ENCODE data around the gene LMOD2.

The LMOD2 gene

DNA sequence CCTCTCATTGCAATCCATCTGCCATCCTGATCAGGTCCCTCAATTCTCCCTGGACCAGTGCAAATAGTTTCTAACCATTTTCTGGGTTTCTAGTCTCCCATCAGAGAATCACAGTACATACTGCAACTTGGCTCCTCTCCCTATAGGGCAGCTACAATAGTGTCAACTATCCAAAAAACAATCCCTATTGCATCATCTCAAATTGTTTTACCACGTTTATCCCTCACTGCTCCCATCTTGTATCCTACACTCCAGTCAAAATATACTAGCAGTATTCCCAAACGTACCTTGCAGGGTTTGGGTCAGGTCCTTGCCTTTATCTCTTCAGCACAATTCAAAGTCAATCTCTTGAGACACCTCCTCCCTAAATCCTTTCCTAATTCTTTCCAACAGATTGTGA is 30.4 kb upstream of the LMOD2 start (continued):
- TF ChIP-seq, protein P1, sequence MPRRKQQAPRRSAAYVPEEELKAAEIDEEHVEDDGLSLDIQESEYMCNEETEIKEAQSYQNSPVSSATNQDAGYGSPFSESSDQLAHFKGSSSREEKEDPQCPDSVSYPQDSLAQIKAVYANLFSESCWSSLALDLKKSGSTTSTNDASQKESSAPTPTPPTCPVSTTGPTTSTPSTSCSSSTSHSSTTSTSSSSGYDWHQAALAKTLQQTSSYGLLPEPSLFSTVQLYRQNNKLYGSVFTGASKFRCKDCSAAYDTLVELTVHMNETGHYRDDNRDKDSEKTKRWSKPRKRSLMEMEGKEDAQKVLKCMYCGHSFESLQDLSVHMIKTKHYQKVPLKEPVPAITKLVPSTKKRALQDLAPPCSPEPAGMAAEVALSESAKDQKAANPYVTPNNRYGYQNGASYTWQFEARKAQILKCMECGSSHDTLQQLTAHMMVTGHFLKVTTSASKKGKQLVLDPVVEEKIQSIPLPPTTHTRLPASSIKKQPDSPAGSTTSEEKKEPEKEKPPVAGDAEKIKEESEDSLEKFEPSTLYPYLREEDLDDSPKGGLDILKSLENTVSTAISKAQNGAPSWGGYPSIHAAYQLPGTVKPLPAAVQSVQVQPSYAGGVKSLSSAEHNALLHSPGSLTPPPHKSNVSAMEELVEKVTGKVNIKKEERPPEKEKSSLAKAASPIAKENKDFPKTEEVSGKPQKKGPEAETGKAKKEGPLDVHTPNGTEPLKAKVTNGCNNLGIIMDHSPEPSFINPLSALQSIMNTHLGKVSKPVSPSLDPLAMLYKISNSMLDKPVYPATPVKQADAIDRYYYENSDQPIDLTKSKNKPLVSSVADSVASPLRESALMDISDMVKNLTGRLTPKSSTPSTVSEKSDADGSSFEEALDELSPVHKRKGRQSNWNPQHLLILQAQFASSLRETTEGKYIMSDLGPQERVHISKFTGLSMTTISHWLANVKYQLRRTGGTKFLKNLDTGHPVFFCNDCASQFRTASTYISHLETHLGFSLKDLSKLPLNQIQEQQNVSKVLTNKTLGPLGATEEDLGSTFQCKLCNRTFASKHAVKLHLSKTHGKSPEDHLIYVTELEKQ (tag by site-specific recombination; IDR thresholded peaks at IDR 0.05; ENCODE audit: borderline replicate concordance) = no peak
- TF ChIP-seq ZFHX2 (tag by site-specific recombination; conservative IDR thresholded peaks at IDR 0.05) (no peak), MEIS1 (CRISPR knock-in tag; IDR thresholded peaks at IDR 0.05; ENCODE audit: borderline replicate concordance) (no peak), ZNF274 (IDR thresholded peaks at IDR 0.05; ENCODE audit: low read length) (no peak), ZNF274 (tag by site-specific recombination; IDR thresholded peaks at IDR 0.05; ENCODE audit: borderline replicate concordance) (no peak), ZNF621 (tag by site-specific recombination; IDR thresholded peaks at IDR 0.05) (no peak)
- TF ChIP-seq, protein P2, sequence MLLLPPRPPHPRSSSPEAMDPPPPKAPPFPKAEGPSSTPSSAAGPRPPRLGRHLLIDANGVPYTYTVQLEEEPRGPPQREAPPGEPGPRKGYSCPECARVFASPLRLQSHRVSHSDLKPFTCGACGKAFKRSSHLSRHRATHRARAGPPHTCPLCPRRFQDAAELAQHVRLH (tag by site-specific recombination; IDR thresholded peaks at IDR 0.05) = no peak
- TF ChIP-seq, protein P3, sequence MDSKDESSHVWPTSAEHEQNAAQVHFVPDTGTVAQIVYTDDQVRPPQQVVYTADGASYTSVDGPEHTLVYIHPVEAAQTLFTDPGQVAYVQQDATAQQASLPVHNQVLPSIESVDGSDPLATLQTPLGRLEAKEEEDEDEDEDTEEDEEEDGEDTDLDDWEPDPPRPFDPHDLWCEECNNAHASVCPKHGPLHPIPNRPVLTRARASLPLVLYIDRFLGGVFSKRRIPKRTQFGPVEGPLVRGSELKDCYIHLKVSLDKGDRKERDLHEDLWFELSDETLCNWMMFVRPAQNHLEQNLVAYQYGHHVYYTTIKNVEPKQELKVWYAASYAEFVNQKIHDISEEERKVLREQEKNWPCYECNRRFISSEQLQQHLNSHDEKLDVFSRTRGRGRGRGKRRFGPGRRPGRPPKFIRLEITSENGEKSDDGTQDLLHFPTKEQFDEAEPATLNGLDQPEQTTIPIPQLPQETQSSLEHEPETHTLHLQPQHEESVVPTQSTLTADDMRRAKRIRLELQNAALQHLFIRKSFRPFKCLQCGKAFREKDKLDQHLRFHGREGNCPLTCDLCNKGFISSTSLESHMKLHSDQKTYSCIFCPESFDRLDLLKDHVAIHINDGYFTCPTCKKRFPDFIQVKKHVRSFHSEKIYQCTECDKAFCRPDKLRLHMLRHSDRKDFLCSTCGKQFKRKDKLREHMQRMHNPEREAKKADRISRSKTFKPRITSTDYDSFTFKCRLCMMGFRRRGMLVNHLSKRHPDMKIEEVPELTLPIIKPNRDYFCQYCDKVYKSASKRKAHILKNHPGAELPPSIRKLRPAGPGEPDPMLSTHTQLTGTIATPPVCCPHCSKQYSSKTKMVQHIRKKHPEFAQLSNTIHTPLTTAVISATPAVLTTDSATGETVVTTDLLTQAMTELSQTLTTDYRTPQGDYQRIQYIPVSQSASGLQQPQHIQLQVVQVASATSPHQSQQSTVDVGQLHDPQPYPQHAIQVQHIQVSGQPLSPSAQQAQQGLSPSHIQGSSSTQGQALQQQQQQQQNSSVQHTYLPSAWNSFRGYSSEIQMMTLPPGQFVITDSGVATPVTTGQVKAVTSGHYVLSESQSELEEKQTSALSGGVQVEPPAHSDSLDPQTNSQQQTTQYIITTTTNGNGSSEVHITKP (tag by site-specific recombination; IDR thresholded peaks at IDR 0.05) = no peak

DNA sequence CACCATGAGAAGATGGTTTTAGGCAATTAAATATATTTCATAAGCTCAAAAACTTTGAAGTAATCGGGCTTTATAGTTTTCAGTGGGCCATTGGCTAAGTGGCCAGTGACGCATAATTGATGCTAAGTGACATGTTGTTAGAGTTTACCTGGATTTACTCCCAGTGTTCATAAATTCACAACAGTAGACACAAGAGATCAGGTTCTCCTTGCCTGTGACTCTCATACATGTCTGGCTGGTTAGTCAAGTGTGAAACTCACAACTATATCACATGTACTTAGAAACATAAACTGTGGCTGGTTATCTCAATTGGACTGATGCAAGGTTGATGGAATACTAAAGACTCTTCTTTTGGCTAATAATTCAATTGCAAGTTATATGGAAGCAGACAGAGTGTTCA is 27.8 kb upstream of the LMOD2 start:
- POLR2A ChIA-PET = no interaction called here
- TF ChIP-seq ZNF548 (tag by site-specific recombination; IDR thresholded peaks at IDR 0.05) (no peak), ZNF292 (tag by site-specific recombination; IDR thresholded peaks at IDR 0.05; ENCODE audit: borderline replicate concordance, low read depth) (no peak), ZNF311 (tag by site-specific recombination; IDR thresholded peaks at IDR 0.05; ENCODE audit: borderline replicate concordance) (no peak), ZNF140 (tag by site-specific recombination; IDR thresholded peaks at IDR 0.05) (no peak), ZFHX2 (tag by site-specific recombination; conservative IDR thresholded peaks at IDR 0.05) (no peak), ZNF335 (tag by site-specific recombination; conservative IDR thresholded peaks at IDR 0.05) (no peak), ZNF777 (tag by site-specific recombination; IDR thresholded peaks at IDR 0.05; ENCODE audit: borderline replicate concordance) (no peak), ZNF354C (tag by site-specific recombination; IDR thresholded peaks at IDR 0.05; ENCODE audit: borderline replicate concordance, low read depth) (no peak), HOXC10 (CRISPR knock-in tag; IDR thresholded peaks at IDR 0.05) (no peak), ZNF146 (tag by site-specific recombination; IDR thresholded peaks at IDR 0.05) (no peak), ZNF10 (tag by site-specific recombination; IDR thresholded peaks at IDR 0.05) (no peak), ZBTB7A (tag by site-specific recombination; IDR thresholded peaks at IDR 0.05; ENCODE audit: low read depth) (no peak)
- TF ChIP-seq, protein P4, sequence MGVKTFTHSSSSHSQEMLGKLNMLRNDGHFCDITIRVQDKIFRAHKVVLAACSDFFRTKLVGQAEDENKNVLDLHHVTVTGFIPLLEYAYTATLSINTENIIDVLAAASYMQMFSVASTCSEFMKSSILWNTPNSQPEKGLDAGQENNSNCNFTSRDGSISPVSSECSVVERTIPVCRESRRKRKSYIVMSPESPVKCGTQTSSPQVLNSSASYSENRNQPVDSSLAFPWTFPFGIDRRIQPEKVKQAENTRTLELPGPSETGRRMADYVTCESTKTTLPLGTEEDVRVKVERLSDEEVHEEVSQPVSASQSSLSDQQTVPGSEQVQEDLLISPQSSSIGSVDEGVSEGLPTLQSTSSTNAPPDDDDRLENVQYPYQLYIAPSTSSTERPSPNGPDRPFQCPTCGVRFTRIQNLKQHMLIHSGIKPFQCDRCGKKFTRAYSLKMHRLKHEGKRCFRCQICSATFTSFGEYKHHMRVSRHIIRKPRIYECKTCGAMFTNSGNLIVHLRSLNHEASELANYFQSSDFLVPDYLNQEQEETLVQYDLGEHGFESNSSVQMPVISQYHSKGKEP (tag by site-specific recombination; IDR thresholded peaks at IDR 0.05) = no peak
- TF ChIP-seq, protein P5, sequence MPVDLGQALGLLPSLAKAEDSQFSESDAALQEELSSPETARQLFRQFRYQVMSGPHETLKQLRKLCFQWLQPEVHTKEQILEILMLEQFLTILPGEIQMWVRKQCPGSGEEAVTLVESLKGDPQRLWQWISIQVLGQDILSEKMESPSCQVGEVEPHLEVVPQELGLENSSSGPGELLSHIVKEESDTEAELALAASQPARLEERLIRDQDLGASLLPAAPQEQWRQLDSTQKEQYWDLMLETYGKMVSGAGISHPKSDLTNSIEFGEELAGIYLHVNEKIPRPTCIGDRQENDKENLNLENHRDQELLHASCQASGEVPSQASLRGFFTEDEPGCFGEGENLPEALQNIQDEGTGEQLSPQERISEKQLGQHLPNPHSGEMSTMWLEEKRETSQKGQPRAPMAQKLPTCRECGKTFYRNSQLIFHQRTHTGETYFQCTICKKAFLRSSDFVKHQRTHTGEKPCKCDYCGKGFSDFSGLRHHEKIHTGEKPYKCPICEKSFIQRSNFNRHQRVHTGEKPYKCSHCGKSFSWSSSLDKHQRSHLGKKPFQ (tag by site-specific recombination; IDR thresholded peaks at IDR 0.05) = no peak
- TF ChIP-seq, protein P6, sequence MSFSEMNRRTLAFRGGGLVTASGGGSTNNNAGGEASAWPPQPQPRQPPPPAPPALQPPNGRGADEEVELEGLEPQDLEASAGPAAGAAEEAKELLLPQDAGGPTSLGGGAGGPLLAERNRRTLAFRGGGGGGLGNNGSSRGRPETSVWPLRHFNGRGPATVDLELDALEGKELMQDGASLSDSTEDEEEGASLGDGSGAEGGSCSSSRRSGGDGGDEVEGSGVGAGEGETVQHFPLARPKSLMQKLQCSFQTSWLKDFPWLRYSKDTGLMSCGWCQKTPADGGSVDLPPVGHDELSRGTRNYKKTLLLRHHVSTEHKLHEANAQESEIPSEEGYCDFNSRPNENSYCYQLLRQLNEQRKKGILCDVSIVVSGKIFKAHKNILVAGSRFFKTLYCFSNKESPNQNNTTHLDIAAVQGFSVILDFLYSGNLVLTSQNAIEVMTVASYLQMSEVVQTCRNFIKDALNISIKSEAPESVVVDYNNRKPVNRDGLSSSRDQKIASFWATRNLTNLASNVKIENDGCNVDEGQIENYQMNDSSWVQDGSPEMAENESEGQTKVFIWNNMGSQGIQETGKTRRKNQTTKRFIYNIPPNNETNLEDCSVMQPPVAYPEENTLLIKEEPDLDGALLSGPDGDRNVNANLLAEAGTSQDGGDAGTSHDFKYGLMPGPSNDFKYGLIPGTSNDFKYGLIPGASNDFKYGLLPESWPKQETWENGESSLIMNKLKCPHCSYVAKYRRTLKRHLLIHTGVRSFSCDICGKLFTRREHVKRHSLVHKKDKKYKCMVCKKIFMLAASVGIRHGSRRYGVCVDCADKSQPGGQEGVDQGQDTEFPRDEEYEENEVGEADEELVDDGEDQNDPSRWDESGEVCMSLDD (tag by site-specific recombination; IDR thresholded peaks at IDR 0.05) = no peak

More for the DNA sequence above, 27.8 kb upstream of the LMOD2 start:
- no peak overlapping the region for H3K4me3 ChIP-seq (ENCODE audit: low read depth, low read length)
- 0 out of 2 replicates have a peak, but pooled peaks cover 2% of the 10 kb centered on the region for H3K4me1 ChIP-seq (ENCODE audit: control insufficient read depth, insufficient read depth, low read length)
- CTCF ChIA-PET = interaction anchor here (1.4 kb wide), 1 partner anchor 20 kb away, joined by 3 read pairs; no protein-coding TSS in a partner anchor
- no peaks in the 10 kb centered on the region for H3K36me3 ChIP-seq (ENCODE audit: control insufficient read depth in 2 of 2, insufficient read depth in 1 of 2, low read length in 2 of 2)
- no peak overlapping the region for H3K27ac ChIP-seq (ENCODE audit: extremely low read depth, low read depth, low read length)
- no peaks in the 10 kb centered on the region for H3K9me3 ChIP-seq (ENCODE audit: control insufficient read depth, insufficient read depth, low read depth, low read length)

Measured in HEK293 (cell line).